Measurements from ENCODE around the gene HES3.

The HES3 gene

GRCh38 chr1:6223617-6224016 lies 20.4 kb upstream of the HES3 start:
- Histone ChIP-seq H3K79me1 (ENCODE audit: low read length) (no peaks in the 10 kb centered on the region), H3K4me3 (ENCODE audit: low read depth, low read length) (no peak overlapping the region), H3K36me3 (ENCODE audit: control insufficient read depth in 1 of 2, insufficient read depth in 2 of 2, low read length in 2 of 2) (peaks cover 41 to 45% of the 10 kb centered on the region in 2 experiments), H4K91ac (ENCODE audit: low read depth, low read length) (no peak overlapping the region), H3K27me3 (ENCODE audit: insufficient read depth, low read length) (no peaks in the 10 kb centered on the region), H3K14ac (ENCODE audit: low read length) (no peak overlapping the region), H3K9me3 (ENCODE audit: insufficient read depth, low read depth, low read length) (no peaks in the 10 kb centered on the region), H3K27ac (ENCODE audit: low read depth, low read length) (no peak overlapping the region), H2BK120ac (ENCODE audit: insufficient read depth, low read length, poor library complexity) (no peak overlapping the region), H3K4me1 (ENCODE audit: control insufficient read depth in 1 of 2, insufficient read depth in 2 of 2, low read length in 2 of 2) (peaks cover 3 to 5% of the 10 kb centered on the region in 2 experiments), H3K79me2 (ENCODE audit: control insufficient read depth, insufficient read depth, low read length, poor library complexity) (no peaks in the 10 kb centered on the region), H2AK5ac (ENCODE audit: low read length) (no peak overlapping the region), H3K9ac (ENCODE audit: low read length) (no peak overlapping the region), H2BK12ac (ENCODE audit: low read length) (no peak overlapping the region), H4K8ac (ENCODE audit: low read depth, low read length) (no peak overlapping the region), H2BK5ac (ENCODE audit: low read depth, low read length, poor library complexity) (no peak overlapping the region), H3K23ac (ENCODE audit: low read length) (no peak overlapping the region), H3K4me2 (ENCODE audit: low read length) (no peak overlapping the region), H3K4ac (ENCODE audit: low read depth, low read length) (no peak overlapping the region), H3K18ac (ENCODE audit: low read length) (no peak overlapping the region), H2AFZ (ENCODE audit: insufficient read depth, low read length, poor library complexity) (no peak overlapping the region), H4K12ac (ENCODE audit: low read depth, low read length) (no peak overlapping the region)
- DNase-seq: no peak
- no CpG with 5 or more reads among the region's 13 CpGs for WGBS (ENCODE audit: extremely low coverage, insufficient coverage, insufficient read length)

- no peaks in the 10 kb centered on the region for H3K79me2 ChIP-seq (ENCODE audit: control insufficient read depth, insufficient read depth, low read length, poor library complexity)
- no peaks in the 10 kb centered on the region for H3K9me3 ChIP-seq (ENCODE audit: insufficient read depth, low read depth, low read length)
- no peak overlapping the region for H2BK120ac ChIP-seq (ENCODE audit: insufficient read depth, low read length, poor library complexity)
- H3K14ac ChIP-seq (ENCODE audit: low read length): no peak overlapping the region
- no peak overlapping the region for H2BK5ac ChIP-seq (ENCODE audit: low read depth, low read length, poor library complexity)
- no peak overlapping the region for H3K9ac ChIP-seq (ENCODE audit: low read length)
- peak in 1 of 2 donors; percentile 19 for DNase-seq
- H3K4me3 ChIP-seq (ENCODE audit: low read depth, low read length): no peak overlapping the region
- H3K27ac ChIP-seq (ENCODE audit: low read depth, low read length): no peak overlapping the region
- no peaks in the 10 kb centered on the region for H3K79me1 ChIP-seq (ENCODE audit: low read length)
- H3K27me3 ChIP-seq (ENCODE audit: insufficient read depth, low read length): no peaks in the 10 kb centered on the region
- no peak overlapping the region for H3K4ac ChIP-seq (ENCODE audit: low read depth, low read length)
- no peak overlapping the region for H2AK5ac ChIP-seq (ENCODE audit: low read length)
- H4K91ac ChIP-seq (ENCODE audit: low read depth, low read length): no peak overlapping the region
- H4K12ac ChIP-seq (ENCODE audit: low read depth, low read length): no peak overlapping the region
- peaks cover 3 to 5% of the 10 kb centered on the region in 2 experiments for H3K4me1 ChIP-seq (ENCODE audit: control insufficient read depth in 1 of 2, insufficient read depth in 2 of 2, low read length in 2 of 2)
- WGBS (ENCODE audit: extremely low coverage, insufficient coverage, insufficient read length): no CpG with 5 or more reads among the region's 15 CpGs
- no peak overlapping the region for H3K23ac ChIP-seq (ENCODE audit: low read length)
- H3K4me2 ChIP-seq (ENCODE audit: low read length): no peak overlapping the region
- no peak overlapping the region for H4K8ac ChIP-seq (ENCODE audit: low read depth, low read length)
- H2AFZ ChIP-seq (ENCODE audit: insufficient read depth, low read length, poor library complexity): no peak overlapping the region
- no peak overlapping the region for H2BK12ac ChIP-seq (ENCODE audit: low read length)
- no peak overlapping the region for H3K18ac ChIP-seq (ENCODE audit: low read length)
- peaks cover 43 to 48% of the 10 kb centered on the region in 2 experiments for H3K36me3 ChIP-seq (ENCODE audit: control insufficient read depth in 1 of 2, insufficient read depth in 2 of 2, low read length in 2 of 2)
These were observed 19.3 kb upstream of the HES3 start for GRCh38 chr1:6224718-6225117.

GRCh38 chr1:6225651-6226050 lies 18.3 kb upstream of the HES3 start:
- Histone ChIP-seq H3K79me1 (ENCODE audit: low read length) (no peaks in the 10 kb centered on the region), H3K18ac (ENCODE audit: low read length) (no peak overlapping the region)
- no CpG with 5 or more reads among the region's 8 CpGs for WGBS (ENCODE audit: extremely low coverage, insufficient coverage, insufficient read length)

GRCh38 chr1:6233376-6233775 lies 10.6 kb upstream of the HES3 start:
- Histone ChIP-seq H3K4me2 (ENCODE audit: low read length) (no peak overlapping the region), H3K79me2 (ENCODE audit: control insufficient read depth, insufficient read depth, low read length, poor library complexity) (peaks cover 12% of the 10 kb centered on the region), H2BK120ac (ENCODE audit: insufficient read depth, low read length, poor library complexity) (no peak overlapping the region), H2AFZ (ENCODE audit: insufficient read depth, low read length, poor library complexity) (no peak overlapping the region), H2BK12ac (ENCODE audit: low read length) (no peak overlapping the region), H4K12ac (ENCODE audit: low read depth, low read length) (no peak overlapping the region), H4K91ac (ENCODE audit: low read depth, low read length) (no peak overlapping the region), H3K27ac (ENCODE audit: low read depth, low read length) (no peak overlapping the region), H3K4me3 (ENCODE audit: low read depth, low read length) (no peak overlapping the region), H4K8ac (ENCODE audit: low read depth, low read length) (no peak overlapping the region), H2BK5ac (ENCODE audit: low read depth, low read length, poor library complexity) (no peak overlapping the region), H3K9me3 (ENCODE audit: insufficient read depth, low read depth, low read length) (no peaks in the 10 kb centered on the region), H3K18ac (ENCODE audit: low read length) (no peak overlapping the region), H3K4ac (ENCODE audit: low read depth, low read length) (no peak overlapping the region), H3K79me1 (ENCODE audit: low read length) (peaks cover 10% of the 10 kb centered on the region), H3K27me3 (ENCODE audit: insufficient read depth, low read length) (no peaks in the 10 kb centered on the region), H3K9ac (ENCODE audit: low read length) (no peak overlapping the region), H3K36me3 (ENCODE audit: control insufficient read depth in 1 of 2, insufficient read depth in 2 of 2, low read length in 2 of 2) (peaks cover 18 to 32% of the 10 kb centered on the region in 2 experiments), H3K14ac (ENCODE audit: low read length) (no peak overlapping the region), H2AK5ac (ENCODE audit: low read length) (no peak overlapping the region), H3K4me1 (ENCODE audit: control insufficient read depth in 1 of 2, insufficient read depth in 2 of 2, low read length in 2 of 2) (peaks cover 6 to 10% of the 10 kb centered on the region in 2 experiments), H3K23ac (ENCODE audit: low read length) (no peak overlapping the region)
- WGBS (ENCODE audit: extremely low coverage, insufficient coverage, insufficient read length): no CpG with 5 or more reads among the region's 1 CpG
- peak in 1 of 2 donors; percentile 43 for DNase-seq

More at GRCh38 chr1:6225651-6226050, 18.3 kb upstream of the HES3 start:
- Histone ChIP-seq H3K36me3 (ENCODE audit: control insufficient read depth in 1 of 2, insufficient read depth in 2 of 2, low read length in 2 of 2) (peaks cover 48 to 54% of the 10 kb centered on the region in 2 experiments), H4K12ac (ENCODE audit: low read depth, low read length) (no peak overlapping the region), H3K23ac (ENCODE audit: low read length) (no peak overlapping the region), H3K79me2 (ENCODE audit: control insufficient read depth, insufficient read depth, low read length, poor library complexity) (no peaks in the 10 kb centered on the region), H3K4me3 (ENCODE audit: low read depth, low read length) (no peak overlapping the region), H3K4me2 (ENCODE audit: low read length) (no peak overlapping the region), H4K8ac (ENCODE audit: low read depth, low read length) (no peak overlapping the region), H2BK12ac (ENCODE audit: low read length) (peak overlapping the region; percentile 17), H4K91ac (ENCODE audit: low read depth, low read length) (no peak overlapping the region), H3K27me3 (ENCODE audit: insufficient read depth, low read length) (no peaks in the 10 kb centered on the region), H3K9ac (ENCODE audit: low read length) (peak overlapping the region; percentile 16), H2BK120ac (ENCODE audit: insufficient read depth, low read length, poor library complexity) (no peak overlapping the region), H2AFZ (ENCODE audit: insufficient read depth, low read length, poor library complexity) (no peak overlapping the region), H2BK5ac (ENCODE audit: low read depth, low read length, poor library complexity) (no peak overlapping the region), H3K14ac (ENCODE audit: low read length) (no peak overlapping the region), H3K27ac (ENCODE audit: low read depth, low read length) (no peak overlapping the region), H3K4me1 (ENCODE audit: control insufficient read depth in 1 of 2, insufficient read depth in 2 of 2, low read length in 2 of 2) (peaks cover 0 to 2% of the 10 kb centered on the region in 2 experiments), H3K9me3 (ENCODE audit: insufficient read depth, low read depth, low read length) (no peaks in the 10 kb centered on the region), H2AK5ac (ENCODE audit: low read length) (no peak overlapping the region), H3K4ac (ENCODE audit: low read depth, low read length) (no peak overlapping the region)
- DNase-seq: no peak

Measured in trophoblast cell (in vitro differentiated cells and primary cell).